GM12874 (cell line): ENCODE results near the gene CTNNA2.

Experiments used
- TF ChIP-seq, protein P1 (sequence below): IDR thresholded peaks from 2 replicates; pipeline ENCODE4 v1.5.1; 2011; ENCODE audit warnings: low read depth, mild to moderate bottlenecking, control low read depth, low read length, moderate library complexity; ENCODE audit not compliant: insufficient read depth

CTNNA2 gene

DNA sequence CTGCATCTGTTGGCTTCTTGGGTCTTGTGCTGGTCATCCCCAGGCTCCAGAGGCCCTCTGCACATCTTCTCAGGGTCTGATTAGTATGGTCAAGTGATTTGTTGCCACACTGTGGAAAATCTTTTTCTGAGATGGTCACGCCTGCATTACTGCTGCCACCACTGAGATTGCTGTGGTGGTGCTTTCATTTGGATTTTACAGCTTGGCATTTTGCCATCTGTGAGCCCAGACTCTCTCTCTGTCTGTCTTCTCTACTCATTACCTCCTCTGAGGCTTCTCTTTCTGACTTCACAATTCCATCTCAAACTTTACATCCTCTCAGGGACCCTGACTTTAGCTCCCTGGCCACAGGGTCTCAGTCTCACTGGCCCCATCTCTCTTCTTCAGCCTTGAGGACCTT is 637.1 kb downstream of the CTNNA2 start:
- TF ChIP-seq, protein P1, sequence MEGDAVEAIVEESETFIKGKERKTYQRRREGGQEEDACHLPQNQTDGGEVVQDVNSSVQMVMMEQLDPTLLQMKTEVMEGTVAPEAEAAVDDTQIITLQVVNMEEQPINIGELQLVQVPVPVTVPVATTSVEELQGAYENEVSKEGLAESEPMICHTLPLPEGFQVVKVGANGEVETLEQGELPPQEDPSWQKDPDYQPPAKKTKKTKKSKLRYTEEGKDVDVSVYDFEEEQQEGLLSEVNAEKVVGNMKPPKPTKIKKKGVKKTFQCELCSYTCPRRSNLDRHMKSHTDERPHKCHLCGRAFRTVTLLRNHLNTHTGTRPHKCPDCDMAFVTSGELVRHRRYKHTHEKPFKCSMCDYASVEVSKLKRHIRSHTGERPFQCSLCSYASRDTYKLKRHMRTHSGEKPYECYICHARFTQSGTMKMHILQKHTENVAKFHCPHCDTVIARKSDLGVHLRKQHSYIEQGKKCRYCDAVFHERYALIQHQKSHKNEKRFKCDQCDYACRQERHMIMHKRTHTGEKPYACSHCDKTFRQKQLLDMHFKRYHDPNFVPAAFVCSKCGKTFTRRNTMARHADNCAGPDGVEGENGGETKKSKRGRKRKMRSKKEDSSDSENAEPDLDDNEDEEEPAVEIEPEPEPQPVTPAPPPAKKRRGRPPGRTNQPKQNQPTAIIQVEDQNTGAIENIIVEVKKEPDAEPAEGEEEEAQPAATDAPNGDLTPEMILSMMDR, result no peak

DNA sequence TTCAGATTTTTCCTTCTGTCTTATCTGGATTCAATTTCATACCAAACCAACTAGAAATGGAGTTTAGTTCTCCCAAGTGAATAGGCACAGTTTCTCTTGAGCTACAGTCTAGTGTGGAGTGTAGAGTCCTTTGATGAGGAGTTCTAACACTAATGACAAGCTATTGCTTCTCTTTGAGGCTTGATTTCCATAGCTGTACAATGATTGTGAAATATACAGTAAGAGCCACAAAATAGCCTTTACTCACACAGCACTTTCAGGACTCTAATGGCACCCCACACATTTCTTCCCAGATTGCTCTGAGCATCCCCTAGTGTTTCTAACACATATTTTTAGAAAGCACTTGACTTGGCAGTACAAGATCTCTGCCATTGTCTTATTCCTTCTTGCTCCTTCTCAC is 638.4 kb downstream of the CTNNA2 start:
- TF ChIP-seq, protein P1, result no peak

DNA sequence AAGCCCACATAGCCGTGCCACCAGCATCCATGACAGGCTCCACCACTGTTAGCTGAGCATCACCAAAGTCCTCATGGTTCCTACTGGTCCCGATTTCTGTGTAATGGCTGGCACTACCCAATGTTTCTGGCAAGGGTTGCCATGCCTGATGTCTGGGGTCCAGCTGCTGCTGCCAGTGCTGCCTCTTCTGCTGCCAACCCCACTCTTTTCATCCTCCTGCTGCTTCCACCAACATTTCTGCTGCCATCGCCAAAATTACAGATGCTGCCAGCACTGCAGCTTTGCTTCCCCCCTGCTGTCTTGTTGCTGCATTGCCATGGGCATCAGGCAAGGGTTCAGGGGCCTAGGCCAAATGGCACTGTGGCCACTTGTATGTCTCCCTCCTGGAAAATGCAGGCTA is 638.8 kb downstream of the CTNNA2 start:
- TF ChIP-seq, protein P1, result no peak

DNA sequence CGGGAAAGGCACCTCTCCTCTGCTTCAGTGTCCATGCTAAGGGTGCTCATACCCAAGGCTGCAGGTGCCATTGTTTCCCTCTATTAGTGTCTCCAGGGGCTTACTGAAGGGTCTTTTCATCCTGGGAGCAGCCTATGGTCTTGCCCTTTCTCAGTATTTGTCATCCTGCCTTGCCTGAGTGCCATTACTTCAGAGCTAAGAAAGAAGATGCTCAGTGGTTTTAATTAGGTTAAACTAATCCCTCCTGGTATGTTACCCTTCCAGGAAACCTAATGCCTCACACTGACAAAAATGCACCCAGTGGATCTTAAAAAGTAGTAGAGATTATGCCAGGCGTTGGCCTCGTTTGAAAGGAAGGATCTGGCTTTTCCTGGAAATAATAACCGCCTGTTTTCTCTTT is 640.3 kb downstream of the CTNNA2 start:
- TF ChIP-seq, protein P1, result no peak

DNA sequence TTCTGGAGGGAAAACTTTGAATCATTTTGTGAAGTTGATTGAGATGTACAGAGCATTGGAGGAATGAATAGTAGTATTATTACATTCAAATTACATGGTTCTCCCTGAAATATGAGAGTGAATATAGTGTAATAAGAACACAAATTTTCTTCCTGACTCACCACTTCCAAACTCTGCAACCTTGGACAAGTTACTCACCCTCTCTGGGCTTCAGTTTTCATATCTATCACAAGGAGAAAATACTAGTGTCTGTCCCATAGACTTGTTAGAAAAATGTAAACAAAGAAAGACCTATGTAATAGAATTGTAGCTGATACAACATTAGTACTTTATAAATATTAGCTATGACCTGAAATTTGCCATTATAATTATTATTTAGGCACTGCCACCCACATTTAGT is 640.9 kb downstream of the CTNNA2 start:
- TF ChIP-seq, protein P1, result no peak

DNA sequence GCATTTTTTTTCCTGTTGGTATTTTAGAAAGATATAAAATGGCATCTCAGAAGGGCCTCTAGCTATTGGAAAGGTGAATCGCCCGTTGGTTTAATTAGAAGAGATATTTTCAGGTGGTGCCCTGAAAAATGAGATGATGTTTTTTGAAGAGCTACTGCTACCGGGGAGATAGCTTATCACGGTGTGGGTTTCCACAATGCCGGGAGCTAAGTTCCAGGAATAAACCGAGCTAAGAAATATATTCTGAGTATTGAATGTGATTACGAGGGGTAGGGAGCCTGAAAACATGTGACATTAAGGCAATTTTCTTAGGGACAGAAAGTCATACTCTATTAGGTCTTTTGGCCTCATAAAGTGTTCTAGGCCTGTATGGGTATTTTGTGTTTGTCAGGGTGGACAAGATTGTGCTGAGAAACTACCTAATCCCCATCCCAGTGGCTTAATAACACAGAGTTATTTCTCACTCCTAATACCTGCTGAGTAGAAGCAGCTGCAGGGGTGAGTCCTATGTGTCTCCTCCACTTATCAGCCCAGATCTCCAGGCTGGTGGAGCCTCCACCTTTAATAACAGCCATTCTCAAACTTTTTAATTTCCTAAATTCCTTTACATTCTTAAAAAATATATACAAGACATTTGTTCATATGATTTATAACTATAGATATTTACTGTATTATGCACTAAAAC is 641.5 kb downstream of the CTNNA2 start:
- TF ChIP-seq, protein P1, result no peak

DNA sequence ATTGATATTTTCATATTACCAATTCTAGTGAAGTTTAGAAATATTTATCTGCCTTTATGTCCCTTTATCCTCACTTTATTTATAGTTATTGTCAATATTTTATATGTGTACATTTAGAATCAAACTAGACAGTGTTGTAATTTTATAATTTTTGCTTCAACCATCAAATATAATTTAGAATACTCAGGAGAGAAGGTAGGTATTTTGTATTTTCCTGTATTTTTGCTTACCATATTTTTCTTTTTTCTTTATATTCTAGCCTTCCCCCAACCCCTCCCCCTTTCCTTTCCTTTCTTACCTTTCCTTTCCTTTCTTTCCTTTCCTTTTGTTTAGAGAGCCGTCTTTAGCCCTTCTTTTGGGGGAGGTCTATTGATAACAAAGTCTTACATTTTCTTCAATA is 651.5 kb downstream of the CTNNA2 start:
- TF ChIP-seq, protein P1, result no peak
